DMS153 treated with DMSO at 0.1 percent for 48 hours (cell line): ENCODE measurements around the gene ZMYND12.
A peak's percentile ranks its signal among the peaks of the same experiment; 100 is the strongest.

Experiments used
- DNase-seq: peaks from one replicate; lab custom pipeline; 2025; ENCODE audit not compliant: unreplicated experiment; lab: John Stamatoyannopoulos, UW

ZMYND12 gene

DNA sequence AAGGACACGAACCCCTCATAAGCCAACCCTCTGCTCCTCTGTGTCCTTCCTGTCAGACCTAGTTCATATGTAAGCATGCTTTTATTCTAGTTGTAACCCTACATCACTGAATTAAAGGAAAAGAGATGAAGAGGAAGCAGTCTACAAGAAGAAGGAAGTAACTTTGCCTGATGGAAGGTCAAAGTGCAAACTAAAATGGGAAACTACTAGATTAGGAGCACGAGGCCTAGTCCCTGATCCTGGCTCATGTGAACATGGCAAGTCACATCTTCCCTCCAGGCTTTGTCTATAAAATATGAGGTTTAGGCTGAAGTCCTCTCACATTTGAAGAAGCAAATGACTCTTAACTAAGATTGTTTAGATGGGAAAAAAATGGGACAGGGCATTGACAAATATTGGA, 13.2 kb downstream of the ZMYND12 start:
- DNase-seq, result no peak

- no peak for DNase-seq
Observed at GRCh38 chr1:42439940-42440339, 15.9 kb downstream of the ZMYND12 start.

GRCh38 chr1:42434340-42434739, 21.5 kb downstream of the ZMYND12 start:
- DNase-seq, result no peak

DNA sequence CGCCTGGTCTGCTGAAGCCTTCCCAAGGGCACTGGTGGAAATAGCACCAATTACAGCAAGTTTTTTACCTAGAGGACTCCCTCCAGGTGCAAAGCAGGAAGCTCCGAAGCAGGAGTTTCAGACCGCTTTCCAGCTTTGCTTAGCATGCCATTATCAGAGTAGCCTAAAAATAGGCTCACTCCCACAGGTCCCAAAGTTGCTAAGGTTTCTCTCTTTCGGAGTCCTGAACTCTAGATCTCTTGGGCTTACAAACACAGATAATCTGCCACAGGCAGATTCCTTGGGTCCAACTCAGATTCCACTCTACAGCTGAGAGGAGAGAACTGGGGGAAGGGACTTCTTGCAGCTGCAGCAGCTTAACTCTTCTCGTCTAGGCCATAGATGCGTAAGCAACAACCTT, 22.5 kb downstream of the ZMYND12 start:
- no peak for DNase-seq

GRCh38 chr1:42432714-42433113, 23.1 kb downstream of the ZMYND12 start:
- no peak for DNase-seq

DNA sequence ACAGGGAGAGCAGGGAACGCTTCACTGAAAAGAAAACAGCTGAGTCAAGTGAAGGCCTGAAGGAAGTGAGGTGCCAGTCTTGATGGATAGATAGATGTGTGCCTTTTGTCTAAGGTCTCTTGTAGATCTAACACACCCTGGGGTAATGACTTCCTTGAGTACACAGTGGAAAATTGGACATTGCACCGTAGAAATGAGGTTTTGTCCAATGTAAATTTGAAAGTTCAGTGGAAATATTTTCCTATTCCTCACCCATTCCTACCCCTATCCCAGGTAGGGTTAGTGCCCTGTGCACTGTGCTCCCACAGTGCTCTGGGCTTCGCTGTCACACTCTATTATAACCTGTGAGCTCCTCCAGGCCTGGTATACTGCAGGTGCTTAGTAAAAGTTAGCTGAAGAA, 24.3 kb downstream of the ZMYND12 start:
- DNase-seq, result no peak

DNA sequence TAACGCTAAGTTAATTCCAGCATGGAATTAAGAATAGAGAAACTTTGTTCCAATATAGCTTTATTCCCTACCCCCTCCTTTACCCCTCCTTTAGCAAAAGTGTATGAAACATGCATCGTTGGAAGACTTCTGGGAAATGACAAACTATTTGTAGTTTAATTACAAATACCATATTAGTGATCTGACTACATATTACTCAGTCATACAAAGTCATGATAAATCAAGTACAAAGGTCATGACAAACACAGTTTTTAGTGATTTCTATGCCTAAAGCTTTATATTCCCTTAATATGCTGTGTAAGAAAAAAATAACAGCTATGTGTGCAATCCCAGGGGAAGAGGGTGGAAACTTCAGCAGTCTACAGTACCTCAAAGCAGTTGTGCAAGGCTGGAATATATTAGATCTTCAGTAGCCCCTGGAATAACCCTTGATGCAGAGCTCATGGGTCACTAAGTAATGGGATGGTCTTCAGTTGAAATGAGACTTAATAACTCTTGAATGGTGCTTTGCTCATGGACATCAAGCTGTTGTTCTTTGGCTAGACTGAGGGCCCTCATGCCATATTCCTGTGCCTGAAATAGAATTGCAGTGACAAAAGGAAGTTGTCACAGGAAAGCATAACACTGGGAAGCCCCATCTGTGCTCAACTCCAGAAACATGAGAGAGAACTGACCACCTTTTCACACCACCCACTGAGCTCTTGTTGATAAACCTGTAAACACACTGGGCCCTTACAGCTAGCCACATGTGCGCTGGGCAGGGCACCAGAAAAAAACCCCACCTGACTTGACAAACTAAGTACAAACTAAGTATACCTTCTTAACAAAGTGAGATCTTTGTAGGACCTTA, 25.3 kb downstream of the ZMYND12 start:
- DNase-seq, result no peak

DNA sequence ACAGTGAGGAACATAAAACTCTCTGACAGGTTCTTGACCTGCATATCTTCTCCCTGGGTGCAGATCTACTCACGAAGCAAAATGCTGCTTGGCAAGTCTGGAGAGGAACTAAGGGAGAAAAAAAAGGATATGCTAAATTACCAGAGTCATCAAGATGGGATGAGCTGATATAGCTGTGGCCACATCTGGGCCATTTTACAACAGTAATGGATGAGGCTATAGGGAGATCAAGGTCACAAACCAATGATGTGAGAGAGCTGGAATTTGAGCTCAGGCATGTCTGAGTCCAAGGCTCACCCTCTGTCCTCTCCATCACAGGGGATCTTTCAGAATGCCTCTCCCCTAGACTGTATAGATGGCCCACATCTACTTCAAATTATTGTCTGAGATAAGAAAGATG, 26.2 kb downstream of the ZMYND12 start:
- DNase-seq, result no peak

DNA sequence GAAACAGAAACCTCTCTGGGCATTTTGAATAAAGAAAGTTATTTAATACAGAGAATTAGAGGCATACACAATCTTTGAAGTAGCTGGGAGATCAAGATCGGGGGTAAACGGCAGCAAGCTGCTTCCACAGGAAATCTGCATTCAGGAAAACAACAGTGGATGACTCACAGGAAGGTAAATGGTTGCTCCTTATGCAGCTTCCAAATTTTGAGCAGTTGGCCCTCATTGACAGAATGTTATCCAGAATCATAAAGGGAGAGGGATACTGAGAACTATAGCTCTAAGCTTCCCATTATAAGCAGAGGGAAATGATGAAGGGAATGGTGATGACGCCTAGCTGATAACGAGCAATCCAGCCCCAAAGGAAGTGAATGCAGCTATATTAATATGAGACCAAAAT, 28.6 kb downstream of the ZMYND12 start:
- DNase-seq, result no peak

DNA sequence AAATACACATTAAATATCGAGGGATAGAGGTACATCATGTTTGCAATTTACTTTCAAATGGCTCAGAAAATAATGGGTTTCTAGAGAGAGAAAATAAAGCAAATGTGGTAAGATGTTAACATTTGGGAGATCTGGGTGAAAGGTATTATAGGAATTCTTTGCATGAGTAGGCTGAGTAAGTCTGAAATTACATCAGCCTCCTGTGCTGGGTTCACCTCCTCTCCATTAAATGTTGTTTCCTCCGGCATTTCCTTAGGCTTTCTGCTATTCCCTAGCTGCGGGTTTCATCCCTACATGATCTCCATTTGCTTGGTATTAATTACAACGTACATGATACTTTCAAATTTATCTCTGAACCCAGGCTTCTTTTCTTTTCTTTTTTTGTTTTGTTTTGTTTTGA, 31.6 kb downstream of the ZMYND12 start:
- no peak for DNase-seq

DNA sequence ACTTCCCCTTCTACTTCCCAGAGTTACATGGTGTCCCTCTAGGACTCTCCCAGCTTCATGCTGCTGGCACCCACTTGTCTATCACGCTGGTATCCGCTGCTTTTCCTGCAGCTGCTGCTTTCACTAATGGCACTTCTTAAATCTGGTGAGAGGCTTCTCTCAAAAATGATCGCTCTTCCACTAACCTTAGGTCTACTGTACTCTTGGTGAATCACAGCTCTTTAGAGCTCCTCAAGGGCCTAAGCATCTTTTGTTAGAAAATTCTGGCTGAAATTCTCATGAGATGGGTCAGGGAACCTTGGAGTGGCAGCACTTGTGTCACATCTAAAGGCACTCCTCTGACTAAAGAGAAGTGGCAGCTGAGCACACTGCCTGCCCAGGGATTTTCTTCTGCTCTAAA, 32.1 kb downstream of the ZMYND12 start:
- DNase-seq, result peak; percentile 61

DNA sequence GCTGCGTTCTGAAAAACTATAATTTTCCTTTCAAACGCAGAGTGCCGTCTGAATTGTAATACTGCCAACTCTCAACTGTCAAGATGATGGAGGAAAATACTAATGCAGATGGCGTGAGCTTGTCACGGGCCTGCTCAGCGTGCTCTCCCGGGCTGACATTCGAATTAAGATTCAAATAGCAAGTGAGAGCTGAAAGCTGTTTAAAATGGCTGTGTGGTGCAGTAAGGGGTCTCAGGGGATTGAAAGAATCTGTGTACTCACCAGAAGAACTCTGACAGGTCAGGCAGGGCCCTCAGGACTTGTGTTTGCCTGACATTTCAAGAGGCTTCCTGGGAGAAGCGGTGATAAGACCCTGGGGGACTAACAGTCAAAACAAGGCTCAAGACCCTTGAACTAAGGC, 33.1 kb downstream of the ZMYND12 start:
- DNase-seq, result peak; percentile 53

- DNase-seq, result peak; percentile 100
Observed at GRCh38 chr1:42420911-42421585, 34.8 kb downstream of the ZMYND12 start.

- no peak for DNase-seq
Observed at GRCh38 chr1:42420121-42420520, 35.7 kb downstream of the ZMYND12 start.

GRCh38 chr1:42419126-42419821, 36.5 kb downstream of the ZMYND12 start:
- DNase-seq, result peak; percentile 53

GRCh38 chr1:42418516-42418915, 37.3 kb downstream of the ZMYND12 start:
- no peak for DNase-seq

DNA sequence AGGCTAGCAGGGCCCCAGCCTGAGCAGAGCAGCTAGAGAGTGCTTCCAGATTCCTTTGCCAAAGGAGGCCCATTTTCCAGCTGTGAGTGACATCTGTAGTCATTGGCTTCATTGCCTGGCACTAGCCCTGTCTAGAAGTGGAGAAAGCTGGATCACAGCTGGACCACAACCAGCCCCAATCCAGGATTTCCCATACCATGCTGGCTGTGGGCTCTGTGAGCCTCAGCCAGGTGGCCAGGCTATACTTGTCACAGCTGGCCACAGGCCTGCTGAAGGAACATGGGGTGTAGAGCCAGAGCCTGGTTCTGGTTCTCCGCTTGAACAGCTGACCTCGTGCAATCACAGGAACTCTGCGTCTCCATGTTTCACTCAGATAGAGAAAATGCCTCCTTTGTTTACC, 38.7 kb downstream of the ZMYND12 start:
- no peak for DNase-seq

DNA sequence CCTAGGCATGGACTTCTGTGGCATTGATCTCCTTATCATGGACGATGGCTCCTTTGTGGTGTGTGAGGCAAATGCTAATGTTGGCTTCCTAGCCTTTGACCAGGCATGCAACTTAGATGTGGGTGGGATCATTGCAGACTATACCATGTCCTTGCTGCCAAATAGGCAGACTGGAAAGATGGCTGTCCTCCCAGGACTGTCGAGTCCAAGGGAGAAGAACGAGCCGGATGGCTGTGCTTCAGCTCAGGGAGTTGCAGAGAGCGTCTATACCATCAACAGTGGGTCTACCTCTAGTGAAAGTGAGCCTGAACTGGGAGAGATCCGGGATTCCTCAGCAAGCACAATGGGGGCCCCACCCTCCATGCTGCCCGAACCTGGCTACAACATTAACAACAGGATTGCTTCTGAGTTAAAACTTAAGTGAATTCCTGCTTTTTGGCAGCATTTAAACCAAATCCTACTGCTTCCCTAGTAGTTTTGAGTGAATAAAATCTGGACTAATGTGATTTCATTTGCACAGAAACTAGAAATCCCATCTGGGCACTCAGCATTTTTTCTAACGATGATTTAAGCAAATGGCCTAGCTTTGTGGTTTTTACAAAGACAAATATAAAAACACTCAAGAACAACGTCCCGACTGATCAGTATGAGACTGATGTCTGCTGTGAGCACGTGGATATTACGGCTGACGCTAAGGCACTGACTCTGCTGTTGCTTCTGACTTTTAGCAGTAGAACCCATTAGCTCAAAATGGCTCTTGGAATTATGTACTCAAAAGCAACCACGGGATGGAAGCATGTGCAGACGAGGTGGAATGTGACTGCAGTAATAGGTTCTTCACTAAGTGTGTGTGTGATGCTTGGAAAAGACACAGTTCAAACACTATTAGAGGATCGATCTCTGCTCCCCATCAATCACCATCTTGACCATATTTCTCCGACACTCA, 41.0 kb downstream of the ZMYND12 start:
- DNase-seq, result no peak

DNA sequence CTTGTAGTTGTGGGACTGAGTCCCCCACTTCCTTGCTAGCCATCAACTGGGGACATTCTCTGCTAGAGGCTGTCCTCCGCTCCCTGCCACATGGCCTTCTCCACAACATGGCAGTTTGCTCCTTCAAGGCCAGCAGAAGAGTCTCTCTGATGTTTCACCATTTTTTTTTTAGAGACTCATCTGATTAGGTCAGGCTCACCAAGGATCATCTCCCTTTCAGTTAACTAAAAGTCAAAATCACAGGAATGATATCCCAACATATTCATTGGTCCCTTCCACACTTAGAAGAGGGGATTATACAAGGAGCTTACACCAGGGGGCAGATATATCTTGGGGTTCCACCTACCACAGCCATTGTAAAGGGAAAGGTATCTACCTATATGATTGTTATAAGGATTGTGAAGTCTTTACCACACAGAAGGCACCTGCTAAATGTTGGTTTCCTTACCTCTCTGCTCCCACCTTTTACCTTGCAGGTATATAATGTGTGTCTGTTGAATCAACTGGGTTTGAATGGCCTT, 51.9 kb downstream of the ZMYND12 start:
- no peak for DNase-seq

DNA sequence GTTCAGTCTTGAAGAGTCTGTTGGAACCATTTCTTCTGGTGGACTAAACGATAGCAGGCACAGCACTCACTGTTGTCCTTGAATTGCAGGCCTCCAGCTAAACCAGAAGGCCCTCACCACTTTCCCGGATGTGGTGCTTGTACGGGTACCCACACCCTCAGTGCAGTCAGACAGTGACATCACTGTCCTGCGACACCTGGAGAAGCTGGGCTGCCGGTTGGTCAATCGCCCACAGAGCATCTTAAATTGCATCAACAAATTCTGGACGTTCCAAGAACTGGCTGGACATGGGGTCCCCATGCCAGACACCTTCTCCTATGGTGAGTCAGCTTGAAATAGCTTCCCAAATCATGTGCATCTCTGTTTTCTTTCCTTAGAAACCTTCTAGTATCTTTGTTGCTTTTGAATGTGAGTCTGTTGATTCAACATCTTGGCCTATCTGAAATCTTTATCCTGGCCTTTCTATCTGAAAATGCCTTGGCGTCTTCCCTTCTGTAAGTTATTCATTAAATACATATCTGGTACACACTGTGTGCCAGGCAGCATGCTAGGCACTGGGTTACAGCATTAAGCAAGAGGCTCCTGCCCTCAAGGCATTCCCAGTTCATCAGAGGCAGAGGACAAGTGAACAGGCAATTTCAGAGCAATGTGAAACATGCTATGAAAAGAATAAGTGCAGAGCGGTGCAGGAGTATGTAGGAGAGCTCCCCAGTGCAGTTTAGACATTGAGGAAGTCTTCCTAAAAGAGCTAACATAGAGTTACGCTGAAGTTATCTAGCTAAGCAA, 56.3 kb downstream of the ZMYND12 start:
- DNase-seq, result no peak
